ENCODE measurements around the gene LDB3.

DNA sequence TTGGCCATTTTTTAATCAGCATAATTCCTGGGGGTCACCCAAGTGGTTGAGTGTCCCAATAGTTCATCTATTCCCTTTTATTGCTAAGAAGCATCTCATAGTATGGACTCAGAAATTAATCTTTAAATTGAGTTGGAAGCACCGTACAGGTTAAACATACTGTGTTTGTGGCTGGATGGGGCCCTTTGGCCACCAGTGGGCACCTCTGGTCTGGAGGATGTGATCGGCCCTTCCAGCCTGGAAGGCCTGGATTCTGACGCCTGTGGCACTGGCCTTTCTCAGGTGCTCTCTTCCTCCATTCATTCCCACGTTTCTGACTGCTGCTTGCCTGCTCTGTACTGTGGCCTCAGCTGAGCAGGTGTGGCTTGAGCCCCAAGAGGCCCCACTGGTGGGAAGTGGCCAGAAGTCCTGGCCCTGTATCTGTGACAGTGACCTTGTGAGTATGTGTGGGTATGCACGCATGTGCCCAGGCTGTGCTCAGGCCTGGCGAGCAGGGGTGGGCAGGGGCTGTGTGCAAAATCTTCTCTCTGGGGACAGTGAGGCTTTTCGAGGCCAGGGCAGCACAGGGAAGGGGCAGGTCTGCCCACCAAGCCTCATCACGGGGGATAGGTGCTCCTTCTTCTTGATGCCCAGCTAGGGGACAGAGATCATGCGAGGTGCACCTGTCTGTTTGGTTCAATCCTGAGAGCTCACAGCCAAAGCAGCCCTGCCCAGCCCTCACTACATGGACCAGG, 30.1 kb downstream of the LDB3 start:
- TF ChIP-seq, protein P1, sequence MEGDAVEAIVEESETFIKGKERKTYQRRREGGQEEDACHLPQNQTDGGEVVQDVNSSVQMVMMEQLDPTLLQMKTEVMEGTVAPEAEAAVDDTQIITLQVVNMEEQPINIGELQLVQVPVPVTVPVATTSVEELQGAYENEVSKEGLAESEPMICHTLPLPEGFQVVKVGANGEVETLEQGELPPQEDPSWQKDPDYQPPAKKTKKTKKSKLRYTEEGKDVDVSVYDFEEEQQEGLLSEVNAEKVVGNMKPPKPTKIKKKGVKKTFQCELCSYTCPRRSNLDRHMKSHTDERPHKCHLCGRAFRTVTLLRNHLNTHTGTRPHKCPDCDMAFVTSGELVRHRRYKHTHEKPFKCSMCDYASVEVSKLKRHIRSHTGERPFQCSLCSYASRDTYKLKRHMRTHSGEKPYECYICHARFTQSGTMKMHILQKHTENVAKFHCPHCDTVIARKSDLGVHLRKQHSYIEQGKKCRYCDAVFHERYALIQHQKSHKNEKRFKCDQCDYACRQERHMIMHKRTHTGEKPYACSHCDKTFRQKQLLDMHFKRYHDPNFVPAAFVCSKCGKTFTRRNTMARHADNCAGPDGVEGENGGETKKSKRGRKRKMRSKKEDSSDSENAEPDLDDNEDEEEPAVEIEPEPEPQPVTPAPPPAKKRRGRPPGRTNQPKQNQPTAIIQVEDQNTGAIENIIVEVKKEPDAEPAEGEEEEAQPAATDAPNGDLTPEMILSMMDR (IDR thresholded peaks at IDR 0.05): peak in 1 of 12 donors; percentile 4
- TF ChIP-seq POLR2A (IDR thresholded peaks at IDR 0.05): no peak

Data from heart left ventricle (tissue), 13 donors.